GM23338 (cell line): ENCODE data around the gene MAP6D1. TPM values are rescaled to one million over a fixed set of nuclear protein-coding genes. Genes with fewer than 3 reads are reported as not detected.

Experiments used
- ATAC-seq: fragments of 200-7000 bp; cut with Tn5 transposase; 3 replicates; pipeline ENCODE4 v1.9.1; 2020
- DNase-seq: peaks from one replicate; pipeline ENCODE4 v3.0.0-alpha.2; 2015; ENCODE audit warnings: low spot score
- H2AFZ ChIP-seq: fragments of 200-600 bp; sonication (generic); 2 replicates; pipeline ENCODE4 v1.8.0; 2016; ENCODE audit warnings: antibody characterized with exemption, mild to moderate bottlenecking, moderate library complexity
- H3F3A ChIP-seq: fragments of 200-600 bp; sonication (generic); replicated peaks from 2 replicates; pipeline ENCODE4 v1.8.0; 2017; ENCODE audit warnings: antibody characterized with exemption, mixed run types, low read depth
- H3K27ac ChIP-seq: fragments of 200-600 bp; sonication (generic); 2 replicates; pipeline ENCODE4 v1.6.1; 2016; ENCODE audit warnings: low read depth
- H3K27me3 ChIP-seq: fragments of 200-600 bp; sonication (generic); 2 replicates; pipeline ENCODE4 v1.8.0; 2016; ENCODE audit warnings: mild to moderate bottlenecking, mixed run types, moderate library complexity; ENCODE audit not compliant: insufficient read depth
- H3K36me3 ChIP-seq: fragments of 200-600 bp; sonication (generic); 2 replicates; pipeline ENCODE4 v1.8.0; 2016; ENCODE audit warnings: mild to moderate bottlenecking; ENCODE audit not compliant: insufficient read depth
- H3K4me1 ChIP-seq: fragments of 200-600 bp; sonication (generic); 2 replicates; pipeline ENCODE4 v1.8.0; 2016; ENCODE audit warnings: mild to moderate bottlenecking, moderate library complexity; ENCODE audit not compliant: insufficient read depth
- H3K4me2 ChIP-seq: fragments of 200-600 bp; sonication (generic); 2 replicates; pipeline ENCODE4 v1.7.1; 2017; ENCODE audit warnings: mixed run types
- H3K4me3 ChIP-seq: fragments of 200-600 bp; sonication (generic); 2 replicates; pipeline ENCODE4 v1.6.1; 2016; ENCODE audit warnings: mixed run types
- H3K79me2 ChIP-seq: fragments of 200-600 bp; sonication (generic); replicated peaks from 2 replicates; pipeline ENCODE4 v1.8.0; 2017; ENCODE audit warnings: mild to moderate bottlenecking; ENCODE audit not compliant: insufficient read depth
- H3K9me2 ChIP-seq: fragments of 200-600 bp; sonication (generic); 2 replicates; pipeline ENCODE4 v1.8.0; 2017; ENCODE audit not compliant: insufficient read depth
- H4K20me1 ChIP-seq: fragments of 200-600 bp; sonication (generic); replicated peaks from 2 replicates; pipeline ENCODE4 v1.8.0; 2017; ENCODE audit warnings: mild to moderate bottlenecking; ENCODE audit not compliant: insufficient read depth
- H3K27ac Mint-ChIP-seq: 2 replicates; pipeline ENCODE4 v1.8.0; 2020; ENCODE audit warnings: inconsistent platforms, mild to moderate bottlenecking, moderate library complexity, mixed read lengths
- H3K27me3 Mint-ChIP-seq: 3 replicates; pipeline ENCODE4 v1.8.0; 2022; ENCODE audit warnings: low read depth, mild to moderate bottlenecking, moderate library complexity, mixed read lengths, inconsistent platforms; ENCODE audit not compliant: insufficient read depth, poor library complexity
- H3K36me3 Mint-ChIP-seq: 3 replicates; pipeline ENCODE4 v1.8.0; 2021; ENCODE audit warnings: low read depth, mild to moderate bottlenecking, inconsistent platforms, moderate library complexity, mixed read lengths
- H3K4me1 Mint-ChIP-seq: 3 replicates; pipeline ENCODE4 v1.8.0; 2020; ENCODE audit warnings: mild to moderate bottlenecking, inconsistent platforms, mixed read lengths
- H3K4me3 Mint-ChIP-seq: 3 replicates; pipeline ENCODE4 v1.8.0; 2021; ENCODE audit warnings: moderate library complexity, mild to moderate bottlenecking, inconsistent platforms, mixed read lengths
- H3K9me3 Mint-ChIP-seq: 3 replicates; pipeline ENCODE4 v1.8.0; 2020; ENCODE audit warnings: moderate library complexity, mild to moderate bottlenecking, inconsistent platforms, mixed read lengths
- CREB1 ChIP-seq: fragments of 250-450 bp; sonication (Bioruptor Pico); IDR thresholded peaks from 2 replicates; pipeline ENCODE4 v1.5.0; 2020; ENCODE audit warnings: low read depth, mild to moderate bottlenecking, moderate library complexity
- CTCF ChIP-seq, 2 experiments: fragments of 200-600 bp in 1 of 2; sonication (generic) in 1 of 2; conservative IDR thresholded peaks; 2 replicates each; pipeline versions ENCODE4 v1.5.1 to v1.6.1; 2016 to 2017; ENCODE audit warnings: antibody characterized with exemption in 2 of 2, low read depth in 2 of 2, mild to moderate bottlenecking in 2 of 2, moderate library complexity in 1 of 2
- ETS1 ChIP-seq: IDR thresholded peaks from 2 replicates; pipeline ENCODE4 v1.6.1; 2016; ENCODE audit warnings: antibody characterized with exemption
- EZH2 ChIP-seq: fragments of 200-600 bp; sonication (generic); IDR thresholded peaks from one replicate; pipeline ENCODE4 v1.8.0; 2017; ENCODE audit warnings: antibody characterized with exemption, mild to moderate bottlenecking, low read depth; ENCODE audit not compliant: unreplicated experiment
- EZH2phosphoT487 ChIP-seq: fragments of 200-600 bp; sonication (generic); IDR thresholded peaks from one replicate; pipeline ENCODE4 v1.8.1; 2018; ENCODE audit warnings: antibody characterized with exemption; ENCODE audit not compliant: unreplicated experiment
- JUNB ChIP-seq: IDR thresholded peaks from one replicate; pipeline ENCODE4 v1.6.1; 2016; ENCODE audit warnings: antibody characterized with exemption; ENCODE audit not compliant: unreplicated experiment
- NANOG ChIP-seq: IDR thresholded peaks from 2 replicates; pipeline ENCODE4 v1.6.1; 2016; ENCODE audit warnings: antibody characterized with exemption, borderline replicate concordance
- POLR2AphosphoS5 ChIP-seq: IDR thresholded peaks from 2 replicates; pipeline ENCODE4 v1.6.1; 2016; ENCODE audit warnings: antibody characterized with exemption, low read depth
- STAT1 ChIP-seq: IDR thresholded peaks from one replicate; pipeline ENCODE4 v1.6.1; 2016; ENCODE audit warnings: antibody characterized with exemption; ENCODE audit not compliant: unreplicated experiment
- ZNF114 ChIP-seq: fragments of 250-450 bp; sonication (Bioruptor Pico); IDR thresholded peaks from 2 replicates; pipeline ENCODE4 v1.5.0; 2020; ENCODE audit warnings: mild to moderate bottlenecking, moderate library complexity
- ZNF331 ChIP-seq: fragments of 250-450 bp; sonication (Bioruptor Pico); IDR thresholded peaks from 2 replicates; pipeline ENCODE4 v1.5.0; 2020; ENCODE audit warnings: low read depth, mild to moderate bottlenecking, moderate library complexity
- ZNF462 ChIP-seq: fragments of 250-450 bp; sonication (Bioruptor Pico); IDR thresholded peaks from 2 replicates; pipeline ENCODE4 v1.5.0; 2020; ENCODE audit warnings: mild to moderate bottlenecking, moderate library complexity
- polyA plus RNA-seq: library from polyadenylated mRNA; unstranded; fragments of >200 nt; fragmentation: Nextera tagmentation; extraction: Ambion mirVana; gene quantifications from 2 replicates; pipeline ENCODE4 v1.2.1, GENCODE V29; 2016
- total RNA-seq: library from RNA; depleted of rRNA; stranded (reverse); fragments of >200 nt; shearing (Covaris generic); gene quantifications from 2 replicates; pipeline ENCODE4 v1.2.3, GENCODE V29; 2014

MAP6D1 gene
- total and polyA plus RNA-seq, 2 experiments from 2014 or later, result 2.6 to 8.2 TPM

- H3K36me3 ChIP-seq, result no peaks in the 10 kb centered on the region
- ATAC-seq, result no peak
- peaks cover 5% of the 10 kb centered on the region; the same call in 2 of the 3 replicates for H3K4me1 Mint-ChIP-seq
Observed at GRCh38 chr3:183816681-183817510, 8.5 kb downstream of the MAP6D1 start.

More at GRCh38 chr3:183816681-183817510, 8.5 kb downstream of the MAP6D1 start:
- Mint-ChIP-seq H3K4me3 (no peak overlapping the region), H3K27ac (no peak overlapping the region), H3K27me3 (peaks cover 11% of the 10 kb centered on the region), H3K9me3 (no peaks in the 10 kb centered on the region), H3K36me3 (peaks cover 24% of the 10 kb centered on the region)
- H3K27me3 ChIP-seq, result no peaks in the 10 kb centered on the region
- TF ChIP-seq POLR2AphosphoS5 (no peak), ETS1 (no peak), EZH2 (no peak), NANOG (no peak), CTCF (conservative IDR thresholded peaks at IDR 0.05; ENCODE audit: low read depth in 2 of 2) (no peak), ZNF114 (no peak), JUNB (no peak), CREB1 (CRISPR knock-in tag) (no peak), STAT1 (no peak), EZH2phosphoT487 (no peak), ZNF331 (CRISPR knock-in tag) (no peak), ZNF462 (CRISPR knock-in tag) (no peak)
- no peak overlapping the region for H3K4me2 ChIP-seq
- H3K79me2 ChIP-seq, result no peaks in the 10 kb centered on the region
- no peaks in the 10 kb centered on the region for H3K4me1 ChIP-seq
- H3K4me3 ChIP-seq, result no peak overlapping the region
- no peak overlapping the region for H3K27ac ChIP-seq
- H4K20me1 ChIP-seq, result no peaks in the 10 kb centered on the region; the same call in none of the 2 replicates
- no peak for DNase-seq
- H3K9me2 ChIP-seq, result no peaks in the 10 kb centered on the region
- no peaks in the 10 kb centered on the region for H3F3A ChIP-seq
- H2AFZ ChIP-seq, result no peak overlapping the region
